ENCODE results near the gene PKLR.

- TF ChIP-seq POLR2AphosphoS5 (IDR thresholded peaks at IDR 0.05; ENCODE audit: insufficient read depth, low read depth, low read length) (no peak), MAX (IDR thresholded peaks at IDR 0.05; ENCODE audit: insufficient read depth, insufficient read length) (no peak), CTCF (IDR thresholded peaks at IDR 0.05; ENCODE audit: extremely low read depth in 1 of 2, insufficient read depth in 1 of 2, low read depth in 1 of 2, low read length in 2 of 2) (peak; percentile 38 to 43), POLR2A (IDR thresholded peaks at IDR 0.05; ENCODE audit: low read depth, low read length) (no peak), EZH2 (IDR thresholded peaks at IDR 0.05; ENCODE audit: borderline replicate concordance, low read depth, low read length, severe bottlenecking) (no peak), FOS (IDR thresholded peaks at IDR 0.05; ENCODE audit: borderline replicate concordance, insufficient read depth, low read length) (no peak), GATA2 (IDR thresholded peaks at IDR 0.05; ENCODE audit: insufficient read depth, insufficient read length, low read depth, low read length) (no peak)
These were observed 6.1 kb upstream of the PKLR start for GRCh38 chr1:155307247-155307740.
